Measurements from ENCODE around the gene OPCML. TPM values are rescaled to one million over a fixed set of nuclear protein-coding genes. Genes with fewer than 3 reads are reported as not detected.

Gene OPCML
- total RNA-seq, 1 donor from 2014 or later = not detected

GRCh38 chr11:132913886-132914285 lies 618.4 kb downstream of the OPCML start:
- Mint-ChIP-seq H3K4me3 (no peak overlapping the region), H3K27ac (no peak overlapping the region), H3K36me3 (ENCODE audit: low read depth) (no peaks in the 10 kb centered on the region), H3K4me1 (no peaks in the 10 kb centered on the region), H3K9me3 (no peaks in the 10 kb centered on the region), H3K27me3 (no peaks in the 10 kb centered on the region)
- intact Hi-C loops (cut with micrococcal nuclease) = no loop called here
- ATAC-seq (ENCODE audit: low read depth) = no peak
- ChIA-PET POLR2A (no interaction called here), CTCF (no interaction called here)
- TF ChIP-seq, protein P1, sequence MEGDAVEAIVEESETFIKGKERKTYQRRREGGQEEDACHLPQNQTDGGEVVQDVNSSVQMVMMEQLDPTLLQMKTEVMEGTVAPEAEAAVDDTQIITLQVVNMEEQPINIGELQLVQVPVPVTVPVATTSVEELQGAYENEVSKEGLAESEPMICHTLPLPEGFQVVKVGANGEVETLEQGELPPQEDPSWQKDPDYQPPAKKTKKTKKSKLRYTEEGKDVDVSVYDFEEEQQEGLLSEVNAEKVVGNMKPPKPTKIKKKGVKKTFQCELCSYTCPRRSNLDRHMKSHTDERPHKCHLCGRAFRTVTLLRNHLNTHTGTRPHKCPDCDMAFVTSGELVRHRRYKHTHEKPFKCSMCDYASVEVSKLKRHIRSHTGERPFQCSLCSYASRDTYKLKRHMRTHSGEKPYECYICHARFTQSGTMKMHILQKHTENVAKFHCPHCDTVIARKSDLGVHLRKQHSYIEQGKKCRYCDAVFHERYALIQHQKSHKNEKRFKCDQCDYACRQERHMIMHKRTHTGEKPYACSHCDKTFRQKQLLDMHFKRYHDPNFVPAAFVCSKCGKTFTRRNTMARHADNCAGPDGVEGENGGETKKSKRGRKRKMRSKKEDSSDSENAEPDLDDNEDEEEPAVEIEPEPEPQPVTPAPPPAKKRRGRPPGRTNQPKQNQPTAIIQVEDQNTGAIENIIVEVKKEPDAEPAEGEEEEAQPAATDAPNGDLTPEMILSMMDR (IDR thresholded peaks at IDR 0.05) = no peak
- no peak for DNase-seq

GRCh38 chr11:132913295-132913694 lies 619.0 kb downstream of the OPCML start:
- no peaks in the 10 kb centered on the region for H3K9me3 Mint-ChIP-seq
- DNase-seq (no peak), ATAC-seq (ENCODE audit: low read depth) (no peak)
- intact Hi-C loops (cut with micrococcal nuclease) = no loop called here
- no peaks in the 10 kb centered on the region for H3K27me3 Mint-ChIP-seq
- TF ChIP-seq, protein P1 (IDR thresholded peaks at IDR 0.05) = no peak
- CTCF ChIA-PET = no interaction called here
- H3K4me1 Mint-ChIP-seq = no peaks in the 10 kb centered on the region
- no peak overlapping the region for H3K27ac Mint-ChIP-seq
- POLR2A ChIA-PET = no interaction called here
- H3K36me3 Mint-ChIP-seq (ENCODE audit: low read depth) = no peaks in the 10 kb centered on the region
- H3K4me3 Mint-ChIP-seq = no peak overlapping the region

DNA sequence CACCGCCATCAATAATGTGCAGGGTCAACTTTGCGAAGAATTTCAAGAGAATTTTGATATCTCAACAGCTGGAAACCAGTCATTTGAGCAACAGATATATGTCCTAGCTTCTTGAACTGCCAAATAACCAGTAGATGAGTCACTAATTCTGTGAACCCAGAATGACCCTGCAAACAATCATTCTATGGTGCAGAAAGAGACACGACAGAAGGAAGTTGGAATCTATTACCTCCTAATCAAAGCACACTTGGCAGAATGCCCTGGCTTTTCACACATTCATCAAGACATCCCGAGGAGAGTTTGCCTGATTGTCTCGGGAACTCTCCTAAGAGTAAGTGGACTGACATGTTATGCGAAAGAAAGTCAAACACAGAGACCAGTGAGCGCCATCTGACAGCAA lies 621.1 kb downstream of the OPCML start:
- no peak overlapping the region for H3K27ac Mint-ChIP-seq
- ChIA-PET POLR2A (no interaction called here), CTCF (no interaction called here)
- DNase-seq (no peak), ATAC-seq (ENCODE audit: low read depth) (no peak)
- intact Hi-C loops (cut with micrococcal nuclease) = no loop called here
- H3K4me3 Mint-ChIP-seq = no peak overlapping the region
- H3K36me3 Mint-ChIP-seq (ENCODE audit: low read depth) = no peaks in the 10 kb centered on the region
- TF ChIP-seq, protein P1 (IDR thresholded peaks at IDR 0.05) = no peak
- no peaks in the 10 kb centered on the region for H3K27me3 Mint-ChIP-seq
- no peaks in the 10 kb centered on the region for H3K4me1 Mint-ChIP-seq
- no peaks in the 10 kb centered on the region for H3K9me3 Mint-ChIP-seq

- Mint-ChIP-seq H3K27me3 (no peaks in the 10 kb centered on the region), H3K36me3 (ENCODE audit: low read depth) (no peaks in the 10 kb centered on the region), H3K4me1 (no peaks in the 10 kb centered on the region), H3K9me3 (no peaks in the 10 kb centered on the region), H3K4me3 (no peak overlapping the region), H3K27ac (no peak overlapping the region)
- CTCF ChIA-PET = no interaction called here
- no peak for DNase-seq
- intact Hi-C loops (cut with micrococcal nuclease) = no loop called here
- no peak for ATAC-seq (ENCODE audit: low read depth)
- TF ChIP-seq, protein P1 (IDR thresholded peaks at IDR 0.05) = no peak
- POLR2A ChIA-PET = no interaction called here
Observed at GRCh38 chr11:132910011-132910760, 622.1 kb downstream of the OPCML start.

DNA sequence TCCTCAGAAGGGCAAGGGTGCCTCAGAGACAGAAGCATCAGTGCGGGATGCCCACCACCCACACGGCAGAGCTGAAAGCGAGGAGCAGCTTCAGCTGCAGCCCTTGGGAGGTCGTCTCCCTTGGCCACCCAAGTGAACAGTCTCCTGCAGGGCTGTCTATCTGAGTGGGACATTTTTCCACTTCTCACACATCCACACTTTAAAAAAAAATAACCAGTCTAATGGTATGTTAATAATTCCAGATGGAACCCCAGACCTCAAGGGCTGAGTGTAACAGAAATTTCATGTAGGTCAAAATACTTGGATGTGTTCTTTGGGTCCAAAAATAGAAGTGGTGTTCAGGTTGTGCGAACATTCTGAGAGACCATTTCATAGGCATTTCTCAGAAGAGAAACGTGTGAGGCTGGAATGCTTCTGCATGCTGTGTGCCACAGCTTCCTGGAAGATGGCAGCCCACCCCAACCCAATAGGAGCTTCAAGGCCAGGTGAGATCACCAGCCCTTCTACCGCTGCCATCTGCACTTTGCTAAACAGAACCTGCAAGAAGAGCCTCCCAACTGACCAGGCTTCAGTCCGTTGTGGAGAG lies 623.2 kb downstream of the OPCML start:
- TF ChIP-seq, protein P1 (IDR thresholded peaks at IDR 0.05) = no peak
- intact Hi-C loops (cut with micrococcal nuclease) = no loop called here
- Mint-ChIP-seq H3K9me3 (peaks cover 2% of the 10 kb centered on the region), H3K4me1 (no peaks in the 10 kb centered on the region), H3K4me3 (no peak overlapping the region), H3K36me3 (ENCODE audit: low read depth) (no peaks in the 10 kb centered on the region), H3K27me3 (no peaks in the 10 kb centered on the region), H3K27ac (no peak overlapping the region)
- ATAC-seq (ENCODE audit: low read depth) (no peak), DNase-seq (no peak)
- ChIA-PET CTCF (no interaction called here), POLR2A (no interaction called here)

Measured in activated B cell treated with CpG ODN at 0.5 μM for 24 hours (primary cell).